ENCODE data around the gene CDK5R1.
"Not testable (repeated sequence)": the region's sequence is repeated elsewhere in the genome, so short reads cannot be mapped to it uniquely, and the experiment has no call there.

Gene CDK5R1

GRCh38 chr17:32520737-32521404 is 34.1 kb downstream of the CDK5R1 start:
- Histone ChIP-seq H3K4me1 (ENCODE audit: control insufficient read depth, low read depth, low read length) (peaks cover 56% of the 10 kb centered on the region), H3K9me3 (ENCODE audit: control insufficient read depth, low read depth, low read length) (no peaks in the 10 kb centered on the region), H3K27me3 (ENCODE audit: control insufficient read depth, insufficient read depth, low read length) (peaks cover 7% of the 10 kb centered on the region), H3K4me3 (ENCODE audit: low read length) (no peak overlapping the region), H3K9ac (ENCODE audit: low read length) (no peak overlapping the region), H3K36me3 (ENCODE audit: control insufficient read depth, low read depth, low read length) (no peaks in the 10 kb centered on the region), H3K27ac (ENCODE audit: low read length) (no peak overlapping the region)

- Histone ChIP-seq H3K4me1 (ENCODE audit: control insufficient read depth, low read depth, low read length) (peaks cover 36% of the 10 kb centered on the region), H3K36me3 (ENCODE audit: control insufficient read depth, low read depth, low read length) (no peaks in the 10 kb centered on the region), H3K9ac (ENCODE audit: low read length) (no peak overlapping the region), H3K27ac (ENCODE audit: low read length) (no peak overlapping the region), H3K9me3 (ENCODE audit: control insufficient read depth, low read depth, low read length) (no peaks in the 10 kb centered on the region), H3K27me3 (ENCODE audit: control insufficient read depth, insufficient read depth, low read length) (peaks cover 5% of the 10 kb centered on the region), H3K4me3 (ENCODE audit: low read length) (no peak overlapping the region)
Observed at GRCh38 chr17:32523017-32523680, 36.4 kb downstream of the CDK5R1 start.

GRCh38 chr17:32523827-32524552 is 37.2 kb downstream of the CDK5R1 start:
- Histone ChIP-seq H3K9ac (ENCODE audit: low read length) (no peak overlapping the region), H3K27ac (ENCODE audit: low read length) (no peak overlapping the region), H3K4me1 (ENCODE audit: control insufficient read depth, low read depth, low read length) (peaks cover 28% of the 10 kb centered on the region), H3K36me3 (ENCODE audit: control insufficient read depth, low read depth, low read length) (no peaks in the 10 kb centered on the region), H3K27me3 (ENCODE audit: control insufficient read depth, insufficient read depth, low read length) (no peaks in the 10 kb centered on the region), H3K4me3 (ENCODE audit: low read length) (no peak overlapping the region), H3K9me3 (ENCODE audit: control insufficient read depth, low read depth, low read length) (no peaks in the 10 kb centered on the region)

- not testable (repeated sequence) for H3K9me3 ChIP-seq (ENCODE audit: control insufficient read depth, low read depth, low read length); H3K4me3 ChIP-seq (ENCODE audit: low read length); H3K9ac ChIP-seq (ENCODE audit: low read length); H3K27ac ChIP-seq (ENCODE audit: low read length); H3K36me3 ChIP-seq (ENCODE audit: control insufficient read depth, low read depth, low read length); H3K27me3 ChIP-seq (ENCODE audit: control insufficient read depth, insufficient read depth, low read length)
- H3K4me1 ChIP-seq (ENCODE audit: control insufficient read depth, low read depth, low read length): peaks cover 27% of the 10 kb centered on the region
Observed at GRCh38 chr17:32524553-32524880, 37.7 kb downstream of the CDK5R1 start.

GRCh38 chr17:32525122-32525521 is 38.3 kb downstream of the CDK5R1 start:
- H3K4me1 ChIP-seq (ENCODE audit: control insufficient read depth, low read depth, low read length): peaks cover 21% of the 10 kb centered on the region
- no peaks in the 10 kb centered on the region for H3K9me3 ChIP-seq (ENCODE audit: control insufficient read depth, low read depth, low read length)
- no peak overlapping the region for H3K9ac ChIP-seq (ENCODE audit: low read length)
- H3K4me3 ChIP-seq (ENCODE audit: low read length): no peak overlapping the region
- H3K36me3 ChIP-seq (ENCODE audit: control insufficient read depth, low read depth, low read length): no peaks in the 10 kb centered on the region
- H3K27ac ChIP-seq (ENCODE audit: low read length): no peak overlapping the region
- H3K27me3 ChIP-seq (ENCODE audit: control insufficient read depth, insufficient read depth, low read length): no peaks in the 10 kb centered on the region

DNA sequence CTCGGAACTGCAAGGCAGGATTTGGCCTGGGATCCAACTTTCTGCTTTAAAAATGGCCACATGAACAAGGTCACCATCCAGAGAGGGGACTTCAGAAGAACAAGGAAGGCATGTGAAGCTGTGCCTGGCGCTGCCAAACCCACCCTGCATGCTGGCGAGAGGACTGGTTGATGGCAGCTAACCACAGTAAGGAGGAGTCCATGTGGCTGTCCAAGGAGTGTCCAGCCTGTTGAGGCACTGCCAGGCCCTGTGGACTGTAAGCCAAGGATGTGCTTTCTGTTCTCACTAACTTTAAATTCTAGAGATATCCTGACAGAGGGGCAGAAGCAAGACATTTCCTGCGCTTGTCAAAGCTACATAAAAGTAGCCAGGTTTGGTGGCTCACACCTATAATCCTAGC is 40.4 kb downstream of the CDK5R1 start:
- Histone ChIP-seq H3K36me3 (ENCODE audit: control insufficient read depth, low read depth, low read length) (no peaks in the 10 kb centered on the region), H3K4me1 (ENCODE audit: control insufficient read depth, low read depth, low read length) (peaks cover 8% of the 10 kb centered on the region), H3K9ac (ENCODE audit: low read length) (no peak overlapping the region), H3K9me3 (ENCODE audit: control insufficient read depth, low read depth, low read length) (no peaks in the 10 kb centered on the region), H3K27ac (ENCODE audit: low read length) (no peak overlapping the region), H3K27me3 (ENCODE audit: control insufficient read depth, insufficient read depth, low read length) (no peaks in the 10 kb centered on the region), H3K4me3 (ENCODE audit: low read length) (no peak overlapping the region)

DNA sequence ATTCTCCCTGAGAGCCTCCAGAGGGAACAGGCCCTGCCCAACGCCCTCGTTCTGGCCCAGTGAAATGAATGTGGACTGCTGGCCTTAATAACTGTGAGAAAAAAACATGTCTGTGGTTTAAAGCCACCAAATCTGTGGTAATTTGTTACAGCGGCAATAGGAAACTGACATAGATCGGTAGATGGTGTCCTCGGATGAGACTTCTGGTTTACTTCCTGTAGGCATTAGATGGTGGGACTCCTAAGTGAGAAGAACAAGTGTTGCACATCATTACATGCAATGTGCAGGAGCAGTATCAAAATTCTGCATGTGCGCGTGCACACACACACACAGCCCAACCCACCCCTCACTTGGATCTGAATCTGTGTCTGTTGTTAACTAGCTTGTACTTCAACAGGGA is 42.0 kb downstream of the CDK5R1 start:
- Histone ChIP-seq H3K9me3 (ENCODE audit: control insufficient read depth, low read depth, low read length) (no peaks in the 10 kb centered on the region), H3K27ac (ENCODE audit: low read length) (no peak overlapping the region), H3K36me3 (ENCODE audit: control insufficient read depth, low read depth, low read length) (no peaks in the 10 kb centered on the region), H3K27me3 (ENCODE audit: control insufficient read depth, insufficient read depth, low read length) (no peaks in the 10 kb centered on the region), H3K9ac (ENCODE audit: low read length) (no peak overlapping the region), H3K4me1 (ENCODE audit: control insufficient read depth, low read depth, low read length) (no peaks in the 10 kb centered on the region), H3K4me3 (ENCODE audit: low read length) (no peak overlapping the region)

DNA sequence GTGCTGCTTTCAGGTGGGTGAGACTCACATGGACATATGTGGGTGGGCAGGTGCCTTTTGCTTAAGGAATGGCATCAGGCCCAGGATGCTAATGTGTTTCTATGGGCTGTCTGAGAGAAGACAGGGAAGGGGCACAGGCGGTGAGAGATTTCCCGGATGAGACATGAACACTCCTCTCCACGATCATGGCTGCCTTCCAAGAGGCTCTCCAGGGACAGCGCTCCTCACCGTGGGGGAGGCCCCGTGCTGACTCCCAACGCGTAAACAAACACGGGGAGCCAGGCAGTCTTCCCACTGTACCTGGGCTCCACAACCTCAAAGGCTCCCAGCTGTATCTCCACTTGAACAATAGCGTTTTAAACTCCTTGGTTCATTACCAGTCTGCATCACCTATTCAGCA is 42.8 kb downstream of the CDK5R1 start:
- Histone ChIP-seq H3K27me3 (ENCODE audit: control insufficient read depth, insufficient read depth, low read length) (no peaks in the 10 kb centered on the region), H3K4me1 (ENCODE audit: control insufficient read depth, low read depth, low read length) (no peaks in the 10 kb centered on the region), H3K36me3 (ENCODE audit: control insufficient read depth, low read depth, low read length) (no peaks in the 10 kb centered on the region), H3K27ac (ENCODE audit: low read length) (no peak overlapping the region), H3K9ac (ENCODE audit: low read length) (no peak overlapping the region), H3K4me3 (ENCODE audit: low read length) (no peak overlapping the region), H3K9me3 (ENCODE audit: control insufficient read depth, low read depth, low read length) (no peaks in the 10 kb centered on the region)

GRCh38 chr17:32533296-32533695 is 46.5 kb downstream of the CDK5R1 start:
- Histone ChIP-seq H3K36me3 (ENCODE audit: control insufficient read depth, low read depth, low read length) (no peaks in the 10 kb centered on the region), H3K9ac (ENCODE audit: low read length) (no peak overlapping the region), H3K27ac (ENCODE audit: low read length) (no peak overlapping the region), H3K27me3 (ENCODE audit: control insufficient read depth, insufficient read depth, low read length) (no peaks in the 10 kb centered on the region), H3K9me3 (ENCODE audit: control insufficient read depth, low read depth, low read length) (no peaks in the 10 kb centered on the region), H3K4me1 (ENCODE audit: control insufficient read depth, low read depth, low read length) (no peaks in the 10 kb centered on the region), H3K4me3 (ENCODE audit: low read length) (no peak overlapping the region)

GRCh38 chr17:32536736-32537643 is 50.2 kb downstream of the CDK5R1 start:
- Histone ChIP-seq H3K9ac (ENCODE audit: low read length) (no peak overlapping the region), H3K9me3 (ENCODE audit: control insufficient read depth, low read depth, low read length) (no peaks in the 10 kb centered on the region), H3K4me1 (ENCODE audit: control insufficient read depth, low read depth, low read length) (peaks cover 7% of the 10 kb centered on the region), H3K4me3 (ENCODE audit: low read length) (no peak overlapping the region), H3K36me3 (ENCODE audit: control insufficient read depth, low read depth, low read length) (no peaks in the 10 kb centered on the region), H3K27me3 (ENCODE audit: control insufficient read depth, insufficient read depth, low read length) (no peaks in the 10 kb centered on the region), H3K27ac (ENCODE audit: low read length) (no peak overlapping the region)
